GM23248 (cell line): ENCODE data around the gene AKIRIN2.

ENCODE experiments used
- EZH2 ChIP-seq: fragments of 200-600 bp; sonication (generic); IDR thresholded peaks from 2 replicates; pipeline ENCODE4 v1.6.1; 2018; ENCODE audit warnings: antibody characterized with exemption, mild to moderate bottlenecking; ENCODE audit not compliant: insufficient read depth, poor library complexity, severe bottlenecking
- EZH2phosphoT487 ChIP-seq: fragments of 200-600 bp; sonication (generic); IDR thresholded peaks from 2 replicates; pipeline ENCODE4 v1.6.1; 2018; ENCODE audit warnings: antibody characterized with exemption, moderate library complexity, mild to moderate bottlenecking, low read depth; ENCODE audit not compliant: insufficient read depth

DNA sequence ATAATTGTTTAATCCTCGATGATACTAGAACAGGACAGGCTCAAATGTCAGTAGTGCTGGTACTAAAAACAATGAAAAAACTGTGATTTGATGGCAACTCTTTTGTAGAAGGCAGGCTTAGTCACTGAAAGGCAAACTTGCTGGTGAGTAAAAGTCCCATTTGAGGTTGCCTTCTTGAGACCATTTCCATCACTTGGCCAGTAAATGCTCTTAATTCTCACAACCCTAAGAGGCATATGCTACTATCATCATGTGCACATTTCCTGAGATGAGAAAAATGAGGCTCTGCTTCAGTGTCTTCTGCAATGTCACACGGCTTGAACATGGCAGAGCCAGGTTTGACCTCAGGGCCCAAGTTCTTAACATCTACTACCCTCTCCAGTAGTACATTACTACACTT lies 9.9 kb downstream of the AKIRIN2 start:
- TF ChIP-seq EZH2 = no peak
- no peak for TF ChIP-seq EZH2phosphoT487
